ENCODE measurements around the gene CASTOR1. TPM values are rescaled to one million over a fixed set of nuclear protein-coding genes. Genes with fewer than 3 reads are reported as not detected.

The CASTOR1 gene
- total RNA-seq, 4 donors from 2014 or later = 16.5 to 36.0 (median 27.7) TPM

DNA sequence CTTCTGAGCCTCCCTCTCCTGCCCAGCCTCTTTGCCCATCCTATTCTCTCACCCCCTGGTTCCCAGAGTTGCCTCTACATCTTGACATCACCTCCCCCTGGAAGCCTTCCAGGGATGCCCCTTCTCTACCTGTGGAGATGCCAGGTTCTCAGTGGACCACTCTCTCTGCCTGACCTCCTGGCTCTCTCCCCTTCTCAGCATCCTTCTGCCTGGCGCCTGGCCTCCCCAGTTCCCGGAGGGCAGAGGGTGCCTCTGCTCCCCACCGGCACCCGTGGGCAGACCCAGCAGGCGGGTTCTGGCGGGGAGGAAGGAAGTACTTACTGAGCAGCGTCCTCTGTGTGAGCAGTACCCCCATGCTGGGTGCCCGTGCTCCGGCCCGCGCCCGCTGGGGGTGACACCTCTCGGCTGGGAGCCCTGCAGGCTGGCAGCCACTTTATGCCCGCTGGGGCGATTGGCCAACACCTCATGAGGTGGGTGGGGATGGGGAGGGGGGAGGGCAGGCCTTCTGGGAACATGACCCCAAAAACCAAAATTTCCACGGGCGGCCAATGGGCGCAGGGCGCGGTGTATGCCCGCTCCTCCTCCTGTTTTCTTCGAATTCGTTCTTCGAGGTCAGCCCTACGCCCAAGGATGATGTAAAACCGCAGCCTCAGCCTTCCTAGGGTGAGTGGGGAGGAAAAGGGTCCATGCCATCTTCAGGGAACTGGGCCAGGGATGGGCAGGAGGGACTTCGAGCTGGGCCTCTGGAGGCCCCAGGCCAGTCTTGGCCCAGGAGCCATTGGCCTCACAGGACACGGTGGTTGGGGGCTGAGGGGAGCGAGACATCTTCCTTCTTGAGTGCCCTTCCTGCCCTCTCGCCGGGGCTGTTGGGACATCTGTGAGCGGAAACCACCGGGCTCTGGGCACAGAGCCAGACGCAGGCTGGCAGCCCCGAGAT lies 22.6 kb downstream of the CASTOR1 start, which contains the start of gene OSM:
TSS of gene OSM (minus strand) at position 407 of the 937 bp plus-strand sequence. CDS start at position 355, 52 bp downstream.
- intact Hi-C loops (cut with DNase I) = no loop called here
- no peaks in the 10 kb centered on the region for H3K9me3 ChIP-seq
- no peaks in the 10 kb centered on the region for H3K27me3 ChIP-seq
- WGBS, 2 donors = 82 to 87% methylated on average over 18 to 27 of the region's 35 CpGs
- no peak within 1 kb of the TSS for H3K4me3 ChIP-seq (replicated peaks in 1 of 3)
- H3K36me3 ChIP-seq = no peaks in the 10 kb centered on the region
- peaks cover 4 to 6% of the 10 kb centered on the region in 2 donors for H3K4me1 ChIP-seq
- TF ChIP-seq, protein P1, sequence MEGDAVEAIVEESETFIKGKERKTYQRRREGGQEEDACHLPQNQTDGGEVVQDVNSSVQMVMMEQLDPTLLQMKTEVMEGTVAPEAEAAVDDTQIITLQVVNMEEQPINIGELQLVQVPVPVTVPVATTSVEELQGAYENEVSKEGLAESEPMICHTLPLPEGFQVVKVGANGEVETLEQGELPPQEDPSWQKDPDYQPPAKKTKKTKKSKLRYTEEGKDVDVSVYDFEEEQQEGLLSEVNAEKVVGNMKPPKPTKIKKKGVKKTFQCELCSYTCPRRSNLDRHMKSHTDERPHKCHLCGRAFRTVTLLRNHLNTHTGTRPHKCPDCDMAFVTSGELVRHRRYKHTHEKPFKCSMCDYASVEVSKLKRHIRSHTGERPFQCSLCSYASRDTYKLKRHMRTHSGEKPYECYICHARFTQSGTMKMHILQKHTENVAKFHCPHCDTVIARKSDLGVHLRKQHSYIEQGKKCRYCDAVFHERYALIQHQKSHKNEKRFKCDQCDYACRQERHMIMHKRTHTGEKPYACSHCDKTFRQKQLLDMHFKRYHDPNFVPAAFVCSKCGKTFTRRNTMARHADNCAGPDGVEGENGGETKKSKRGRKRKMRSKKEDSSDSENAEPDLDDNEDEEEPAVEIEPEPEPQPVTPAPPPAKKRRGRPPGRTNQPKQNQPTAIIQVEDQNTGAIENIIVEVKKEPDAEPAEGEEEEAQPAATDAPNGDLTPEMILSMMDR (IDR thresholded peaks at IDR 0.05) = no peak
- TF ChIP-seq POLR2A (IDR thresholded peaks at IDR 0.05) = no peak
- no peak for DNase-seq
- H3K27ac ChIP-seq = peak within 1 kb of the TSS in 1 of 3 donors; percentile 17

DNA sequence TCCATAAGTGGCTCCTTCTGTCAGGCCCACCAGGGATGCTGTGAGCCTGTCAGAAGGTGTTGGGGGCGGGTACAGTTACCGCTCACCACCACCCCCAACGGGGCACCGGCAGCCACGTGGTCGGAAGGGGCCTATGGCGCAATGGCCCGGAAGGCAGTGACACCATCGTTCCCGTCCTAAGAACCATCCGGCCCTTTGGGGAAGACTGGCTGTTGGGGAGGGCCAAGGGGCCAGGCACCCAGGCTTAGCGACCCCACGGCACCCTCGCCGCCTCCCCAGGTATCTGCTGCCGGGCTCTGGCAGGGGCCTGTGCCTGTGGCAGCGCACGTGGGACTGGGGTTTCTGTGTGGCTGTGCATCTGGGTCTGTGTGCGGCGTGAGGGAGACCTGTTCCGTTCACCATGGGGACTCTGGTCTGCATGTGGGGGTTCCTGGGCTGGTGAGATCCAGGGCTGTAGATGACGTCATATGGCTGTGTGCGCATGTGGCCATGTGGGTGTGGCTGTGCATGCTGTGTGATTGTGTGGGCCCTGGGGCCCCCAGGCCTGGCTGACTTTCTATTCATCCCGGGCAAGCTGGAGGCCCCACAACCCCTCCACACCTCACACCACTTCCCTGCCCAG lies 23.4 kb downstream of the CASTOR1 start:
- no peaks in the 10 kb centered on the region for H3K27me3 ChIP-seq
- H3K36me3 ChIP-seq = no peaks in the 10 kb centered on the region
- 80 to 86% methylated on average over 16 to 24 of the region's 24 CpGs for whole genome bisulfite sequencing, 2 donors
- H3K4me3 ChIP-seq (replicated peaks in 1 of 3) = no peak overlapping the region
- peaks cover 4 to 6% of the 10 kb centered on the region in 2 donors for H3K4me1 ChIP-seq
- no peak for TF ChIP-seq POLR2A (IDR thresholded peaks at IDR 0.05)
- TF ChIP-seq, protein P1 (IDR thresholded peaks at IDR 0.05) = no peak
- no peak for DNase-seq
- H3K27ac ChIP-seq = no peak overlapping the region
- H3K9me3 ChIP-seq = no peaks in the 10 kb centered on the region
- intact Hi-C loops (cut with DNase I) = no loop called here

DNA sequence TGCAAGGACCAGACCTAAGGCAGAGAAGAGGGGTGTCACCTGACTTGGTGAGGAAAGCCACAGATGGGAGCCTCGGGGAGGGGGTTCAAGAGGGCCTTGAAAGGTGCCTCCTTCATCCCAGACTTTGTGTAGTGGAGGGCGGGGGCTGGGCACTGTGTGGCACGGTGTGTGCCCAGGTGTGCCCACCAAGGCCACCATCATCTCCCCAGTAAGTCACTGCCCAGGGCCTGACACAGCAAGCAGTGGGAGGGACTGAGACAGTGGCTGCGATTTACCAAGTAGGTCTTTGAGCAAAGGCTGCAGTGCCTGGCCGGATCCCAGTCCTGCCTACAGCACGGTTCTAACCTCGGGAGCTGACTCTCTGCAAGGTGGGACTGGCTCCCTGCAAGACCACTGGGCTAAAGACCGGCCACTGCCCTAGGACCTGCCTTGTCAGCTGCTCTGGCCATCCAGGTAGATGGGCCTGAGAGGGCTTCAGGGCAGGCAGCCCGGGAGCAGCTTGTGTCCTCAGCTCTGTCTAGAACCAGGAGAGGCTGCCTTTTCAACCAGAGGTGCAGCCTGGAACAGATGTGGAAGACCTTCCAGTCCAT lies 24.1 kb downstream of the CASTOR1 start:
- TF ChIP-seq, protein P1 (IDR thresholded peaks at IDR 0.05) = no peak
- no peak for TF ChIP-seq POLR2A (IDR thresholded peaks at IDR 0.05)
- no peak overlapping the region for H3K4me3 ChIP-seq (replicated peaks in 1 of 3)
- H3K9me3 ChIP-seq = no peaks in the 10 kb centered on the region
- no peak overlapping the region for H3K27ac ChIP-seq
- WGBS, 2 donors = 74 to 88% methylated on average over 5 to 9 of the region's 9 CpGs
- H3K36me3 ChIP-seq = no peaks in the 10 kb centered on the region
- no peak for DNase-seq
- intact Hi-C loops (cut with DNase I) = no loop called here
- H3K4me1 ChIP-seq = peaks cover 4 to 6% of the 10 kb centered on the region in 2 donors
- H3K27me3 ChIP-seq = no peaks in the 10 kb centered on the region

DNA sequence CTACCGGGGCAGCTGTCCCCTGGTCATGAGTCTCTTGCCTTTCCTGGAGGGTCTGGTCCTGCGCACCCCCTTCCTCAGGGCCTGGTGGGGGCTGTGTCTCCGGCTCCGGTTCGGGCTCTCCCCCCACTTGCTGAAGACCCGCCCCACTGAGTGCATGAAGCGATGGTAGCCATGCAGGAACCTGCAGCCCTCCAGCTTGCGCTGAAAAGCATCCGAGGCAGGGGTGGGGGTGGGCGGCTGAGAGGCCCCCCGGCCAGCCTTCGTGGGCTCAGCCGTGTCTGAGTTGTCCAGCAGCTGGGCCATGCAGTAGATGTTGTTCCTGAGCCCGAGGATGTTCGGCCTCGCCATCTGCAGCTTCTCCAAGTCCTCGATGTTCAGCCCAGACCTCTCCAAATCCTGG lies 25.4 kb downstream of the CASTOR1 start:
- no peak overlapping the region for H3K27ac ChIP-seq
- no peak for DNase-seq
- H3K9me3 ChIP-seq = no peaks in the 10 kb centered on the region

More for the DNA sequence above, 25.4 kb downstream of the CASTOR1 start:
- no peaks in the 10 kb centered on the region for H3K36me3 ChIP-seq
- peaks cover 4 to 6% of the 10 kb centered on the region in 2 donors for H3K4me1 ChIP-seq
- no peaks in the 10 kb centered on the region for H3K27me3 ChIP-seq
- no peak overlapping the region for H3K4me3 ChIP-seq (replicated peaks in 1 of 3)
- intact Hi-C loops (cut with DNase I) = loop anchor here (2.0 kb wide), 1 partner anchor 123 kb away; the partner anchor contains the start of gene RNF215
- 86 to 100% methylated on average over 2 to 4 of the region's 17 CpGs for WGBS, 2 donors
- TF ChIP-seq POLR2A (IDR thresholded peaks at IDR 0.05) = no peak
- TF ChIP-seq, protein P1 (IDR thresholded peaks at IDR 0.05) = no peak

Measured in thyroid gland (tissue), 4 donors.